HG03520 (cell line): Measurements from ENCODE around the gene NOL4L.
"Not testable (repeated sequence)": the region's sequence is repeated elsewhere in the genome, so short reads cannot be mapped to it uniquely, and the experiment has no call there.

ENCODE experiments used
- ATAC-seq: cut with Tn5 transposase; IDR thresholded peaks from one replicate; pipeline ENCODE4 v1.9.1; 2021; ENCODE audit warnings: mild to moderate bottlenecking, moderate library complexity; ENCODE audit not compliant: unreplicated experiment

The NOL4L gene

DNA sequence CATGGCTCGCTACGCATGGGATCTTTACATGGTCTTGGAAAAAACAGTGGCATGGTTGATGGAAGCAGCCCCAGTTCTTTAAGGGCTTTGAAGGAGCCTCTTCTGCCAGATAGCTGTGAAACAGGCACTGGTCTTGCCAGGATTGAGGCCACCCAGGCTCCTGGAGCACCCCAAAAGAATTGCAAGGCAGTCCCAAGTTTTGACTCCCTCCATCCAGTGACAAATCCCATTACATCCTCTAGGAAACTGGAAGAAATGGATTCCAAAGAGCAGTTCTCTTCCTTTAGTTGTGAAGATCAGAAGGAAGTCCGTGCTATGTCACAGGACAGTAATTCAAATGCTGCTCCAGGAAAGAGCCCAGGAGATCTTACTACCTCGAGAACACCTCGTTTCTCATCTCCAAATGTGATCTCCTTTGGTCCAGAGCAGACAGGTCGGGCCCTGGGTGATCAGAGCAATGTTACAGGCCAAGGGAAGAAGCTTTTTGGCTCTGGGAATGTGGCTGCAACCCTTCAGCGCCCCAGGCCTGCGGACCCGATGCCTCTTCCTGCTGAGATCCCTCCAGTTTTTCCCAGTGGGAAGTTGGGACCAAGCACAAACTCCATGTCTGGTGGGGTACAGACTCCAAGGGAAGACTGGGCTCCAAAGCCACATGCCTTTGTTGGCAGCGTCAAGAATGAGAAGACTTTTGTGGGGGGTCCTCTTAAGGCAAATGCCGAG lies 148.8 kb downstream of the NOL4L start:
- ATAC-seq = no peak

DNA sequence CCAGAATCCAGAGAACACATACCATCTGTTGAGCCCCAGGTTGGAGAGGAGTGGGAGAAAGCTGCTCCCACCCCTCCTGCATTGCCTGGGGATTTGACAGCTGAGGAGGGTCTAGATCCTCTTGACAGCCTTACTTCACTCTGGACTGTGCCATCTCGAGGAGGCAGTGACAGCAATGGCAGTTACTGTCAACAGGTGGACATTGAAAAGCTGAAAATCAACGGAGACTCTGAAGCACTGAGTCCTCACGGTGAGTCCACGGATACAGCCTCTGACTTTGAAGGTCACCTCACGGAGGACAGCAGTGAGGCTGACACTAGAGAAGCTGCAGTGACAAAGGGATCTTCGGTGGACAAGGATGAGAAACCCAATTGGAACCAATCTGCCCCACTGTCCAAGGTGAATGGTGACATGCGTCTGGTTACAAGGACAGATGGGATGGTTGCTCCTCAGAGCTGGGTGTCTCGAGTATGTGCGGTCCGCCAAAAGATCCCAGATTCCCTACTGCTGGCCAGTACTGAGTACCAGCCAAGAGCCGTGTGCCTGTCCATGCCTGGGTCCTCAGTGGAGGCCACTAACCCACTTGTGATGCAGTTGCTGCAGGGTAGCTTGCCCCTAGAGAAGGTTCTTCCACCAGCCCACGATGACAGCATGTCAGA lies 149.6 kb downstream of the NOL4L start:
- no peak for ATAC-seq

DNA sequence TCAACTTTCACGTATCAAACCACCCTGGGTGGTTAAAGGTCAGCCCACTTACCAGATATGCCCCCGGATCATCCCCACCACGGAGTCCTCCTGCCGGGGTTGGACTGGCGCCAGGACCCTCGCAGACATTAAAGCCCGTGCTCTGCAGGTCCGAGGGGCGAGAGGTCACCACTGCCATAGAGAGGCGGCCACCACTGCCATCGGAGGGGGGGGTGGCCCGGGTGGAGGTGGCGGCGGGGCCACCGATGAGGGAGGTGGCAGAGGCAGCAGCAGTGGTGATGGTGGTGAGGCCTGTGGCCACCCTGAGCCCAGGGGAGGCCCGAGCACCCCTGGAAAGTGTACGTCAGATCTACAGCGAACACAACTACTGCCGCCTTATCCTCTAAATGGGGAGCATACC lies 150.7 kb downstream of the NOL4L start:
- ATAC-seq = no peak

DNA sequence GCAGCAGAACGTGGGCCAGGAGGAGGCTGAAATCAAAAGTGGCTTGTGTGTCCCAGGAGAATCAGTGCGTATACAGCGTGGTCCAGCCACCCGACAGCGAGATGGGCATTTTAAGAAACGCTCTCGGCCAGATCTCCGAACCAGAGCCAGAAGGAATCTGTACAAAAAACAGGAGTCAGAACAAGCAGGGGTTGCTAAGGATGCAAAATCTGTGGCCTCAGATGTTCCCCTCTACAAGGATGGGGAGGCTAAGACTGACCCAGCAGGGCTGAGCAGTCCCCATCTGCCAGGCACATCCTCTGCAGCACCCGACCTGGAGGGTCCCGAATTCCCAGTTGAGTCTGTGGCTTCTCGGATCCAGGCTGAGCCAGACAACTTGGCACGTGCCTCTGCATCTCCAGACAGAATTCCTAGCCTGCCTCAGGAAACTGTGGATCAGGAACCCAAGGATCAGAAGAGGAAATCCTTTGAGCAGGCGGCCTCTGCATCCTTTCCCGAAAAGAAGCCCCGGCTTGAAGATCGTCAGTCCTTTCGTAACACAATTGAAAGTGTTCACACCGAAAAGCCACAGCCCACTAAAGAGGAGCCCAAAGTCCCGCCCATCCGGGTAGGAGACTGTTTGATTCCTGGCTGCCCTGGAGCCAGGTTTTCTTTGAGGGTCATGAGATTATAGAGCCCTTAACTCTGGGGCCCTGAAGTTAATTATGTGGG lies 151.7 kb downstream of the NOL4L start:
- no peak for ATAC-seq

DNA sequence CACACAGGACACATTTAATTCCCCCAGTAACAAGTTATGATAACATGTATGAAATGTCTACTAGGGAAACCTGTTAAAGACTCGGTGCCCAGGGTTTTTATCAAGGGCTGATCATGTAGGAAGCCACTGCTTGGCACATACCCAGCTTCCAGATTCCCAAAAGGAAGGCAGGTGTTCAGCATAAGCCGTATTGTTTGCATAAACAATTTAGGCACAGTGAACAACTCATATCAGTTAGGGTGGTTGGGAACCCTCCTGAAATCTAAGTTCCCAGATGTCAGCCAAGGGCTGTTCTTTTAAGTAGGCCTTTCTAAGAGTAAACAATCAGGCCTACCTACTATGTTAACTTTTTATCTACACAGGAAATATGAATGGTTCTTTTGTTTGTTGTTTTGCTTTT lies 152.9 kb downstream of the NOL4L start:
- ATAC-seq = no peak

DNA sequence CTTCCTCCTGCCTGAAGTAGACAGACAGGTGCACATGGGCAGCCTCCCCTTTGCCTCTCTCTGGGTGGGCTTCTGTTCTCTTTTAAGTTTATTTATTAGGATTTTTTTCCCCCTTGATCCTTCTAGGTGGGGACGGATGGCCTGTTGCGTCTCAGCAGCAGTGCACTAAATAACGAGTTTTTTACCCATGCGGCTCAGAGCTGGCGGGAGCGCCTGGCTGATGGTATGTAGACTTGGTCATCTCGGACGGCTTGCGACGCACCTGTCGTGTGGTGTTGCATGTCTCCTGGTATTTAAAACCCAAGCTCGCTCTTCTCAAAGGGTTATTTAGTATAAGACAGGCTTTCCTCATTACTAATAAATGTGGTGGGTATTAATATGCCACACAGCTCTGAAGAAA lies 153.7 kb downstream of the NOL4L start:
- ATAC-seq = no peak

DNA sequence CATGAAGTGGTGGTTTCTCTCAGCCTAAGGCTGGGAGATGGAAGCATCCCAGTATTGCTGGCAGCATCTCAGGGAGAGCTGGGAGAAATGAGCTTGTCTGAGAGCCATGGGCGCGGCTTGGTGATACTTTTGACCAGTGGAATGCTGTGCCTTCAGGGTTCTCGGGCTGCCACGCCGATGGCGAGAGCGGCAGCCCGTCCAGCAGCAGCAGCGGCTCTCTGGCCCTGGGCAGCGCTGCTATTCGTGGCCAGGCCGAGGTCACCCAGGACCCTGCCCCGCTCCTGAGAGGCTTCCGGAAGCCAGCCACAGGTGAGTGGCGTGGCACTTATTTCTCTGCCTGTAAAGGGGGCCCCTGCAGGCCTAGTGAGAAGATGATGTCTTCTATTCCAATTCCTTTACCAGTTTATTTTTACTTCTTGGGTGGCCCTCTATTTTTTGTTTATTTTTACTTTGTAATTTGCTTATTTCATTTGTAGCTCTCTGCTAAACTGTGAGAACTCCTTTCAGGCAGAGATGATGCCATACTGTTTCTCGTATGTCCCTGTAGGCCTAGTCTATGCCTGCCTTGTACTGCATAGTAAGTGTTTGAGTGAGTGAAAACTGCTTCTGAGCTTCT lies 155.3 kb downstream of the NOL4L start:
- ATAC-seq = no peak

DNA sequence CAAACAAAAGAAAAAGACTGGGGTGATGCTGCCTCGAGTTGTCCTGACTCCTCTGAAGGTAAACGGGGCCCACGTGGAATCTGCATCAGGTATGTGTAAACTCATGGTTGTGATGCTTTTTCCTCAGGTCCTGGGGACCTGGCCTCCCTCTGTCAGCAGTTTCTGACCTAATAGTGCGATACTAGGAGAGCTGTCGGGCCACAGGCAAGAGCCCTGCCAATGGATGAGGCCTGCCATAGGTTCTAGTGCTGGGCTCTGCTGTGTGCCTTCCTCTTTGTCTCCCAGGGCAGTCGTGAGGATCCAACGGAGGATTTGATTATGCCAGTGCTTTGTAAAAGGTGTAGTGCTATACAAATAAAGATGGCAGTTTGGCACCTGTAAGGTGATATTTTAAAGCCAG lies 155.8 kb downstream of the NOL4L start:
- no peak for ATAC-seq

DNA sequence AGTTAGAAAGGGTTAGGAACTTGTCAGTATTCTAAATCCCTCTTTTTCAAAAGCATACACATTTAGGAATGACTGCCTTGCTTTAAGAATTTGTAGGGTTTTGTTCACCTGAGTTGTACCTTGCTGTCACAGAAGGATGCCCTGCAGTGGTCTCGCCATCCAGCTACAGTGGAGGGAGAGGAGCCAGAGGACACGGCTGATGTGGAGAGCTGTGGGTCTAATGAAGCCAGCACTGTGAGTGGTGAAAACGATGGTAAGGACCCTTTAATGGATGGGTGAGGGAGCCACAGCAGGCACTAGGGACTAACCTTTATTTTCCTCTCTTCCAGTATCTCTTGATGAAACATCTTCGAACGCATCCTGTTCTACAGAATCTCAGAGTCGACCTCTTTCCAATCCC lies 157.1 kb downstream of the NOL4L start:
- no peak for ATAC-seq

DNA sequence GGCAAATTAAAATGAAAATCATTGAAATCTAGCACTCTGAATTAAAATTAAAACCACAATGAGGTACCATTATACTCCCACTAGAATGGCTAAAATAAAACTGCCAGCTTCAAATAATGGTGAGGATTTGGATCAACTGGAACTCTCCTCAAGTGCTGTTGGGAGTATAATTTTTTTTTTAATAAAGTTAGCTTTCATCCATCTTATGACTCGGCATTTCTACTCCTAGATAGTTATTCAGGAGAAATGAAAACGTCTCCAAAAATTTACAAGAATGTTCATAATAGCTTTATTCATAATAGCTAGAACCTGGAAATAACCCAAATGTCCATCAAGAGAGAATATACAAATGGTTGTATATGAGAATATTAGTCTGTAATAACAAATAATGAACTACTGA lies 163.8 kb downstream of the NOL4L start:
- ATAC-seq = no peak

DNA sequence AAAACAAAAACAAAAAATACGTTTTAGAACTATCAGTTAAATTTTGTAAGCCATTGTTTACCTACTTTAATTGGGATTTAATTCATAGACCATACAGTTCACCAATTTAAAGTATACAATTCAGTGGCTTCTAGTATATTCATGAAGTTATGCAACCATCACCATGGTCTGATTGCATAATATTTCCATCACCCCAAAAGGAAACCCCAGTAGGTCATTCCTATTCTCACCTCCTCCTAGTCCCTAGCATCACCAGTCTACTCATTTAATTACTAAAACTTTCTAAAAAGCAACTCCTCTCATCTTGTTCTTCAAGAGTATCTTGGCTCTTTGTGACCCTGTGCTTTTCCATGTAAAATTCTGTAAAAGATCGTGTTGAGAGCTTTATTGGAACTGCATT lies 166.8 kb downstream of the NOL4L start:
- ATAC-seq = no peak

DNA sequence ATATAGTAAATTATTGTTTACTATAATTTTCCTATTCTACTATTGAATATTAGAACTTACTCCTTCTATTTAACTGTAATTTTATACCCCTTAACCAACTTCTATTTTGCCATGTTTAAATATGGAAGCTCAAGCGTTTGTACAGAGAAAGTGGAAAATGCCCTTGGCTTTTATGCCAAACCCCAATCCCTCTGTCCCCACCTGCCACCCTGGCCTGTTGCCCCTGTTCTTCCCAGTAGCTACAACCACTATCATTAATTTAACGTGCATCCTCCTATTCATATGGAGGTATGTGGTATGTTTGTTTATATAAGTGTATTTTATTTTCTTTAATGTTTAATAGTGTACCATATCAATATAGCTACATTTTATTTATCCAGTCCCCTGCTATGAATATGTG lies 168.9 kb downstream of the NOL4L start:
- ATAC-seq = no peak

DNA sequence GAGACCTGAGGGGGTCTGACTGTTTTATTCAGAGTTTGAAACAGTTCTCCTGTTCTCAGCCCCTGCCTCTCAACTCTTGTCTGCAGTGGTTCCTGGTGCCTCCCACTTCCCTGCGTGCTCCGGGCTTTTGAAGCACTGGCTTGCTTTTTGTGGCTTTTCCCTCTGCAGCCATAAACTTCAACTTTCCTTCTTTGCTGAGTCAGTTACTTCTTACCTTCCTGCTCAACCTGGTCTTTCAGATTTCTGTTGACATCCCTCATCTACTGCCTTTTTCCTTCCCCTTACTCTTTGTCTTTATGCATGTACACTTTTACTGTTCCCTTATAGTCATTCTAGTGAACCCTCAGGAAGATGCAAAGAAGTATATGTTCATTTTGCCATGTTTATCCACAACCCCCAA lies 169.6 kb downstream of the NOL4L start:
- no peak for ATAC-seq

DNA sequence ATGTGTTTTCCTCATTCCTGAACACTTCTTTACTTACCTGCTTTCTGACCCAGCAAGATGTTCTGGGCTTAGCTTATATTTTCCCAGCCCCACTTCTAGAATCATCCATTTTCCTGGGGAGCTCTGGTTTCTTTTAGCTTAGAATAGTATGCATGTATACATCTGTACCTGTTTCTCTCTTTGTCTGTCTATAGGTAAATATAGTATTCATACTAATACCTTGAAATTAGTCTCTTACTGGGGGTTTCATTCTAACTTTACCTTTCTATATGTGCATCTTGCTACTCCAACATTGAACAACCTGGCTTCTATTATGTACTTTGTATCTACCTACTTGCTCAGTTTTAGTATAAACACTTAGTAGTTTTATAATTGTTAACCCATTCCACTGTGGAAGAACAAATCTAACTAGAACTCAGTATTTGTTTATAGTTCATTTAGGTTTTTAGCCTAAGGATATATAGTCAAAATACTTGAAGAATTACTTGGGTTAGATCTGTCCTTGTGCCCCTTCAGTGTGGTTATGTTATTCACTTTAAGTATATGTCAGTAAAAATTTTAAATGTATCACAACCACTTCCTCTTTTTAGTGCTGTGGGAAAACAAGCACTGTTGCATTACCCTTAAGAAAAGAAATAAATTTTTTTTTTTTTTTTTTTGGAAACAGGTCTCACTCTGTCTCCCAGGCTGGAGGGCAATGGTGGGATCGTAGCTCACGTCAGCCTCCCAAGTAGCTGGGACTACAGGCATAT lies 173.0 kb downstream of the NOL4L start:
- ATAC-seq = no peak

DNA sequence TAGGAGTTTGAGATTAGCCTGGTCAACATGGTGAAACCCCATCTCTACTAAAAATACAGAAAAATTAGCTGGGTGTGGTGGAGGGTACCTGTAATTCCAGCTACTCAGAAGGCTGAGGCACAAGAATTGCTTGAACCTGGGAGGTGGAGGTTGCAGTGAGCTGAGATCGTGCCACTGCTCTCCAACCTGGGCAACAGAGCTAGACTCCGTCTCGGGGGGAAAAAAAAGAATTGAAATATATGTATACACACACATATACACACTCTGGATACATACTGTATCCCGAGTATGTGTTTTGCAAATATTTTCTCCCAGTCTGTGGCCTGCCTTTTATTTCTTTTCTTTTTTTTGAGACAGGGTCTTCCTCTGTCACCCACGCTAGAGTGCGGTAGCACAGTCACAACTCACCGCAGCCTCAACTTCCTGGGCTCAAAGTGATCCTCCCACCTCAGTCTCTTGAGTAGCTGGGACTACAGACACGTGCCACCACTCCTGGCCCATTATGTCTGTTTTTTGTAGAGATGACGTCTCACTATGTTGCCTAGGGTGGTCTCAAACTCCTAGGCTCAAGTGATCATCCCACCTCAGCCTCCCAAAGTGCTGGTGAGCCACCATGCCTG lies 177.9 kb downstream of the NOL4L start:
- not testable (repeated sequence) for ATAC-seq

DNA sequence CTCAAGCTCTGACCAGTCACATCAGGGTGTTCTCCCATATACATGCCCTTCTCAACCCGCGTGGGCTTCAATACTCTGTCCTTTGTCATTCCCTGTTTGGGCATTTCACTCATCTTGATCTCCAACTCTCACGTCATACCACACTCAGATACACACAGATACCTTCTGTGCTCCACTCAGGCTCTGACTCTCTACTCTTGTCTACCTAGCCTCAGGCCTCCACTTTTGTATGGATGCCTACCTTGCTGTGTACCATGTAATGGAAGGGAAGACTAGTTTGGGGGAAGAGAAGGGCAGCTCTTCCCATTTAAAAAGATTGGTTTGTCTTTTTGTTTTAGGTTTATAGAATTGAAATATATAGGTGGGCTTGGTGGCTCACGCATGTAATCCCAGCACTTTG lies 178.4 kb downstream of the NOL4L start:
- no peak for ATAC-seq

DNA sequence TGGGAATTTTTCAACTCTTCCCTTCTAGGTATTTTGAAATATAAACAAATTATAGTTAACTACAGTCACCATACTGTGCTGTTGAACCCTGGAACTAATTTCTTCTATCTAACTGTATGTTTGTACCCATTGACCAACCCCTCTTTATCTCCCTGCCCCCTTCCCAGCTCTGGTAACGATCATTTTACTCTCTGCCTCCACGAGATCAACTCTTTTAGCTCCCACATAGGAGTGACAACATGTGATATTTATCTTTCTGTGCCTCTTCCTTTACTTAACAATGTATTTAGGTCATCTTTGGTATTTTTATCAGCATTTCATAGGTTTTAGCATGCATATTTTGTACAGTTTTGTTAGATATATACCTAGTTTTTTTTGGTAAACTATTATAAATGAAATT lies 181.1 kb downstream of the NOL4L start:
- ATAC-seq = no peak

DNA sequence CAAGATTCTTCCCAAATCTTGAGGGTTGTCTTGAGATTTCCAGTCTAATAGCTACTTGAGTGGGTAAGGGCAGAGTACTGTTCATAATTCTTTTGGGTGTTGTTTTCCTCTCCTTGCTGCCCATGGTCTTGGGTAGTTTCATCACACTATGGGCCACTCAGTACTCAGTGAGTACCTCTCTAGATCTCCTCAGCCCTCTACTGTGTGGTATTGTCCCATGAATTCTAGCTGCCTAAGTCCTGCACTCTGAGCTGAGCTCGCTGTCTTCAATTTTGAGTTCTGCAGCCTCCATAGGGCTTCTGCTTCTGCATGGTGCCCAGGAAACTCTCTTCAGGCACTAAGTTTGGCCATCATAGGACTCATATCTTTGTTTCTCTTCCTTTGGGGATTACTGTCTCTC lies 184.7 kb downstream of the NOL4L start:
- no peak for ATAC-seq

DNA sequence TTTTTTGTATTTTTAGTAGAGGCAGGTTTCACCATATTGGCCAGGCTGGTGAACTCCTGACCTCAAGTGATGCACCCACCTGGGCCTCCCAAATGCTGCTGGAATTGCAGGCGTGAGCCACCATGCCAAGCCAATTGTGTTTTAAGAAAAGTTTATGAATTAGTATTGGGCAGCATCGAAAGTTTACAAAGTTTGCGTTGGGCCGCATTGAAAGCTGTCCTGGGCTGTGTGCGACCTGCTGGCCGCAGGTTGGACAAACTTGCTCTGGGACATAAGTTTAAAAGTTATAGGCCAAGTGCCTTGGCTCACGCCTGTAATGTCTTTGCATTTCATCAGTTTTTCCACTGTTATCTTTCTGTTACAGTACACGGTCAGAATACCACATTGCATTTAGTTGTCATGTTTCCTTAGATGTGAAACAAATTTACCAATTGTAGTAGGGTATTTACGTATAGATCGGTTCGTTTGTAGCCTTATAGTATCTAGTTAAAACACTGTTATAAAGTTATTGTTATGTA lies 187.5 kb downstream of the NOL4L start:
- ATAC-seq = no peak

DNA sequence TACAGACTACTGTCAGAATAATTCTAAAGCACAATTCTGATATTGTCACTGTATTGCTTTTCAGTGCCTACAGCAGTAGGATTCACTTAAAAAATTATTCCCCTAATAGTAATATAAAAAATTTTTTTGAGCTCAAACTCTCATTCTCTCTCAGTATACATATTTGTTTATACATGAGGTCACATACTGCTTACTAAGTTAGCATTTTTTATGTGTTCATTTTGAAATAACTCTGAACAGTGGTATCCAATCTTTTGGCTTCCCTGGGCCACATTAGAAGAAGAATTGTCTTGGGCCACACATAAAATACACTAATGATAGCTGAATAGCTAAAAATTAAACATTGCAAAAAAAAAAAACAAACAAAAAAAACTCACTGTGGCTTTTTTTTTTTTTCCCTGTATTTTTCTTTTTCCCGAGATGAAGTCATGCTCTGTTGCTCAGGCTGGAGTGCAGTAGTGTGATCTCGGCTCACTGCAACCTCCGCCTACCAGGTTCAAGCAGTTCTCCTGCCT lies 188.4 kb downstream of the NOL4L start:
- no peak for ATAC-seq
